IPS DF 4.7 (cell line): ENCODE measurements around the gene SCFD2.

Experiments used
- DNase-seq: peaks from one replicate; pipeline ENCODE4 v3.0.0-alpha.2; 2013; ENCODE audit warnings: low spot score; ENCODE audit errors: extremely low read depth

SCFD2 gene

DNA sequence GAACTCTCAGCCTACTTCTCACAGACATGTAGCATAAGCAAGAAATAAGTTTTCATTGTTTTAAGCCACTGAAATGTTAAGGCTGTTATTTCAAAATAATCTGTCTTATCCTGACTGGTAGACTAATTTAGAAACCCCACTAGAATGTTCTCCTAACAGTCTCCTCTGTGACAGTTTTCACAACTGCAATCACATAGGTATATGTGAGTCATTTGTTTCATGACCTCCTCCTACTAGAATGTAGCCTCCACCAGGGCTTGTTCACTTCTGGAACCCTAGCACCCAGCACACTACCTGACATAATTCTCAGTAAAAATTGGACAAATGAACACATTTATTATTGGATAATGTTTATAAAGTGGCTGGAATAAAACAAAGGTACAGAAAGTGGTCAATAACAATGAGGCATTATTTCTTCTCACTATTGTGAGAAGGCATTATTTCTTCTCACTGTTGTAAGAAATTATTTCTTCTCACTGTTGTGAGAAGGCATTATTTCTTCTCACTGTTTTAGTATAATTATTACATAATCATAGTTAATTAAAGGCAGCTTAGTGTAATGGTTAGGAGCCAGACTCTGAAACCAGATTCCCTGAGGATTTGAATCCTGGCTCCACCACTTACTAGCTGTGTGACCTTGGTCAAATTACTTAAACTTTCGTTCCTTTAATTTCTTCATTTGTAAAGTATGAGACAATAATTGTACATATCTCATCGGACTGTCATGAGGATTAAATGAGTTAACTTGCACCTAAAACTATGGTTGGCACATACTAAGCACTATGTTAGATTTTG lies 252.2 kb downstream of the SCFD2 start:
- DNase-seq, result no peak

DNA sequence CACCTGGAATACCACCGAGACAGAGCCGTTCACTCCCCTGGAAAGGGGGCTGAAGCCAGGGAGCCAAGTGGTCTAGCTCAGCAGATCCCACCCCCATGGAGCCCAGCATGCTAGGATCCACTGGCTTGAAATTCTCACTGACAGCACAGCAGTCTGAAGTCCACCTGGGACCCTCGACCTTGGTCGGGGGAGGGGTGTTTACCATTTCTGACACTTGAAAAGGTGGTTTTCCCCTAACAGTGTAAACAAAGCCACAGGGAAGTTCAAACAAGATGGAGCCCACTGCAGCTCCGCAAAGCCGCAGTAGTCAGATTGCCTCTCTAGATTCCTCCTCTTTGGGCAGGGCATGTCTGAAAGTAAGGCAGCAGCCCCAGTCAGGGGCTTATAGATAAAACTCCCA lies 260.5 kb downstream of the SCFD2 start:
- DNase-seq, result no peak

DNA sequence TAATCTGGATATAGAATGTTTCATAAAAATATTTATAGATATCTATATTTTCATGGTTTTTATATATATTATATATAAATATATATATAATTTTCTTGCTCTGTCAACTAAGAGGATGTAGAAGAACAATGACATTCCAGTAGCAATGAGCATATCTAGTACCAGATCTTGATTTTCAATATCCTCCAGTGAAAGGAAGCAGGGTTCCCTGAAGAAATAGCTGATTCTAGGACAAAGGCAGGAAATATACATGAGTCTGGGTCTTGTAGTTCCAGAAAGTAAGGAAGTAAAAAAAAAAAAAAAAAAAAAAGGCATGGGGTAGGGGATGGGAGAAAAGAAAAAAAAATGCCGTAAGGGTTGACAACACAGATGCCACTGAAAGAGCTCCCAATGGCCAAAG lies 262.4 kb downstream of the SCFD2 start:
- DNase-seq, result no peak

DNA sequence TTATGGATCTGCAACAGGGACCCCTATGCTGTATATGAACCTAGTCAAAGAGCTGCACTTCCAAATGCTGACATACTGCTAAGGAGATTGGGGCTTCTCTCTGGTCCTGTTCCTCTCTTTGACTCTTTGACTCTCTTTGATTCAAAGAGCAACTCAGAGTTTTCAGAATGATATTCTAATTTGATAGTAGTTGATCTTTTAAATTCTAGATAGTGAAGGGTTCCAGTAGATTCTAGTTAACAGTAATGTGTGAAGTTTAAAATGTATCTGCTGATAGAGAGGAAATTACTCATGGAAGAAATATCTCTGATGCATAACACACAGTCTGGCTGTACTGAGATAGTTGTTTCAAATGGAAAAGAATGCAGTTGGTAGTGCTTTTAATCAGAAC lies 264.7 kb downstream of the SCFD2 start:
- DNase-seq, result no peak

DNA sequence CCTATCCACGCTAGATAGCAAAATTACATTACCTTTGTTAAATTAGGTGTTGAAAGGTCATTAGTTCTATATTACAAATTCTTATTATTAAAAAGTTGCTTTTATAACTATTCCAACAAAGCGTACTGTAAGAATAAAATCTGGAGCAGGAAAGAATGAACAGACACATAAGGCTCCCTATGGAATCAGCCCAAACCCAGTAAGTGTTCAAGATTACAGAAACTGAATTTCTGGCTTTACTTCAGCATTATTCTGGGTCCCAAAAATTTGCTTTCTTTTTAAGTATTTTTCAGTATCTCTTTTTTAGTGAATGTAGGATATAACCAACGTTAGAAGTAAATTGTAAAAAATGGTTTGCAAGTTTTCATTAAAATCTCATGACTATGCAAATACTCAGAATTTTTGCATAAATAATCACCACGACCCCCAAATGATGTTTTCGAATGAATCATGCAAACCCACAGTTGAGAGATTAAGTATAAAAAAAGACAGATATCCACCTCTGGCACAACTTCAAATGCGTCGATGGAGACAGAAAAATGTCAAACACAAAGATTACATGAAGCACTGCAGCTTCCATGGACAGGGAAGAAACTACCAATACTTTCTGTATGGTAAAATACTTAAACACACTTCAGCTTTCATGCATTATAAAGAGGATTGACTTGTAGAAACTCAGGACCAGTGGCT lies 265.2 kb downstream of the SCFD2 start:
- DNase-seq, result no peak

DNA sequence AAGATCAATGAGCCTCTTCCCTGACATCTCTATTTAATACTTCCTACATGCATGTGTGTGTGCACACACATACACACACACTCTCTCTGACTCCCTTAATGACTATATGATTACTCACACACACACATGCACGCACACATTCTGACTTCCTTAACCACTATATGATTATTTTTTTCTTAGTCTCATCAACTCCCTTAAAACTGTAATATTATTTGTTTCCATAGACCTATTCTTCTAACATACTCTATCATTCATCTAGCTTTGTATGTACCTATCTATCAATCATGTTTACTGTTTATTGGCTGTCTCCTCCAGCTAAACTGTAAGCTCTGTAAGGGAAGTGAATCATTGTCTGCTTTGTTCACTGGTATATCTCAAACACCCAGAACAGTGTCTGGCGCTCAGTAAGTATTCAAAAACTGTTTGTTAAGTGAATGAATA lies 267.2 kb downstream of the SCFD2 start:
- DNase-seq, result no peak

DNA sequence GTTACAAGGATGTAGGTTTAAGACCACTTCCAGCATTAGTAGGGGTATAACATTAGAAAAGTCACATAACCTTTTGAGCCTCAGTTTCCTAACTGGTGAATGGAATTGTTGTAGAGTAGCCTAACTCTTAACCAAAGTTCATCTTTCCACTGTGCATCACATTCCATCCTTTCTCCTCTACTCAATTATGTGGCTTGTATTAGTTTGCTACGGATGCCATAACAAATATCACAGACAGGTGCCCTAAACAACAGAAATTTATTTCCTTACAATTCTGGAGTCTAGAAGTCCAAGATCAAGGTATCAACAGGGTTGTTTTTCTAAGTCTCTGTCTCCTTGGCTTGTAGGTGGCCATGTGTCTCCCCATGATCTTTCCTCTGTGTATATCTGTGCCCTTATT lies 271.8 kb downstream of the SCFD2 start:
- DNase-seq, result no peak

DNA sequence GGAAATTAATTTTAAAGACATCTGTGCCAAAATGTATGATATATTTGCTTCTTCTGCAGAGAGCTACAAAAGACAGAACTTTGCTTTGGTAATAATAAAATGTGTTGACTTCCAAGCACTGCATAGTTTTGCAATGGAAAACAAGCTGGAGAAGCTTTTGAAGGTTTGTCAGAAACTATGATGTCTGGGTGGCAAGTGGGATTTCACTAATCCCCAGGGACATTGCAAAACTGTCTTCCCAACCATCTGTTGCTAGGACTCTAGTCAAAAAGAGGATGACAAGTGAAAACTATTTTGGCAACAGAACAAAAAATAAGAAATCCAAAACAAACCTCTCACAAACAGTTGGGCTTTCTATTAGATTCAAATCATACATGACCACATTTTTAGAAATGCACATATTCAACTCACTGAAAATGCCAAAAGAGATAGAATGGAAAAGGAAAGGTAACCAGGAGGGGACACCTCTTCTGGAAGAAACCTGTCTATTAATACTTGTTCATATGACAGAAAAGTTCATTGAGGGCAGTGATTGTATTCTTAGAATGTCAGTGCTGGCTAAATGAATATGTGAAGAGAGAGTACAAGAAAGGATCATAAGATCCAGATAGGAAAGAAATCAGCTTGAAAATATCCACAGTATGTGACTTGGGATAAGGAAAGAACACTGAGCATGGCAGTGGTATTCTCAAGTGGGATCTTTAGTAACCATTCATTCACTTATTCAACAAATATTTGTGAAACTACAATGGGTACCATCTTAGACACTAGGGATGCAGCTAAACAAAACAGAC lies 275.7 kb downstream of the SCFD2 start:
- DNase-seq, result no peak

DNA sequence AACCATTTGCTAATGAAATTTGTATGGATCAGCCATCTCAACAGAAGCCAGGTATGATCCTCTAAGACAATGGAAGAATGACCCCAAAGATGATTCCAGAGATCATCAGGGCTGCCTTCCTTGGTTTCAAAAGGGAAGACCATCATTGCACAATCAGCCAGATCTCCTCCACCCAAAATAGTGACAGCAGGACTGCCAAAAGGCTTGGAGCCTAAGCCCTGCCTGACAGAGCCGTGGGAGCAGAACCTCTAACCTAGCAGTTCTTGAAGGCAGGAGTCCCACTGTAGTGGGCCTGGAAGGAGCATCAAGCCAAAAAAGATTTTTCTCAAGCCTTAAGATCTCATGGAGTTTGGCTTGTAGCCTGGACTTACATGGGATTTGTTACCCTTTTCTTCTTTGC lies 277.7 kb downstream of the SCFD2 start:
- DNase-seq, result no peak

DNA sequence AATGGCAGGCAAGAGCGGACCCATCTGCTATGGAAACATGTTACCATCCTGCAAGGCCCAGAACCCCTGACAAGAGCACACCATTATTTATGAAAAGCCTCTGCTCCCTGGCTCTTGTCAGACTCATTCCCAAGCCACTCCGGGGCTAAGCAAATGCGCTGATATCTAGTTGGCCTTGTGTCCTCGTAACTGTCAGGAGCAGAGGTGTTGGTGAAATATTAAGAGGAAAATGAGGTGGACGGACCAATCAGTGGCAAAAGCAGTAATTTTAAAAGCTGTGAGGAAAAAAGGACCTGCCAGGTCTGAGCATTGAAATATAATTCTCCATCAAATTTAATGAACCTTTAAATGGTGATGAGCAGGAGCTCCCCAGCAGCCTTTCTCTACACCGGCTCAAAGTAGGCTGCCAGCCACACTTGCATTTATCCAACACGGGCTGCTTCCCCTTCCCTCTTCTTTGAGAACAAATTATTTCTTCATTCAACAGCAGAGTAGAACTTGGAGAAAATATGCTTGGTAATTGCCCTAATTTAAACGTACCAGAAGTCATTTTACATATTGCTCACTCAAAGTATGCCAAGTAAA lies 289.4 kb downstream of the SCFD2 start:
- no peak for DNase-seq

DNA sequence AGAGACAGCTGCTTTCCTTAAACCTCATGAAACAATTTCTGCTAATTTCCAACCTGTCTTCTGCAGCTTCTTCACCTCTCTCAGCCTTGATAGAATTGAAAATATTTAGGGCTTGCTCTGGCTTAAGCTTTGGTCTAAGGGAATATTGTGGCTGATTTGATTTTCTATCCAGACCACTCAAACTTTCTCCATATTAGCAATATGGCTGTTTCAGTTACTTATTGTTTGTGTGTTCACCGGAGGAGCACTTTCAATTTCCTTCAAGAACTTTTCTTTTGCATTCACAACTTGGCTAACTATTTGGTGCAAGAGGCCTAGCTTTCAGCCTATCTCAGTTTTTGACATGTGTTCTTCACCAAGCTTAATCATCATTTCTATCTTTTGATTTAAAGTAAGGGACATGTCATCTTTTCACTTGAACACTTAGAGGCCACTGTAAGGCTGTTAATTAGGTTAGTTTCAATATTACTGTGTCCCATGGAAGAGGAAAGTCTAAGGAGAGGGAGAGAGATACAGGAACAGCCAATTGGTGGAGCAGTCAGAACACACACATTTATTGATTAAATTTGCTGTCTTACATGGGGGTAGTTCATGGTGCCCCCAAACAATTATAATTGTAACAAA lies 290.6 kb downstream of the SCFD2 start:
- DNase-seq, result no peak

DNA sequence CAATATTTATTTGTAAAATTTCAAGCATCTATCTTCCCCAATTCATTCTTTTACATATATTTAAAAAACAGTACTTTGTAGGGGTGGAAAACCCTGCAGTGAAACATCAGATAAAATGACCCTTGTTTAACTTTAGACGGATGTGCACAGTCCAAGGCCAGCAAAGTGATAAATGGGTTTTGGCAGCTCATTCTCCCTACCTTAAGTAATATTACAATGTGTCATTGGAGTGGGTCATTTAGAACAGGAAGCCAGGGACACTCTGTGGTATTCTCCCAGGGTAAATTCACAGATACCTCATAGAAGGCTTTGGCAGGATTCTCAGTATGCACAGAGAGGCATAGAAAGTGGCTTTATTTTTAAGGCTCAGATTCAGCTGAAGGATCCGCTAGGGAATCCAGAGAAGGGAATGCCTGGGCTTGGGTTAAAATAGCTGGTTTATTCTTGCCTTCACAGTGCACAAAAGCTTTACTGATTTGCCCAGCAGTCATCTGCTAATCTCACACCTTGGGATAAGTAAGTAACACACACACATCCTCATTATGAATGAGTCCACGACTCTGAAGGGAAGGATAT lies 297.0 kb downstream of the SCFD2 start:
- no peak for DNase-seq

DNA sequence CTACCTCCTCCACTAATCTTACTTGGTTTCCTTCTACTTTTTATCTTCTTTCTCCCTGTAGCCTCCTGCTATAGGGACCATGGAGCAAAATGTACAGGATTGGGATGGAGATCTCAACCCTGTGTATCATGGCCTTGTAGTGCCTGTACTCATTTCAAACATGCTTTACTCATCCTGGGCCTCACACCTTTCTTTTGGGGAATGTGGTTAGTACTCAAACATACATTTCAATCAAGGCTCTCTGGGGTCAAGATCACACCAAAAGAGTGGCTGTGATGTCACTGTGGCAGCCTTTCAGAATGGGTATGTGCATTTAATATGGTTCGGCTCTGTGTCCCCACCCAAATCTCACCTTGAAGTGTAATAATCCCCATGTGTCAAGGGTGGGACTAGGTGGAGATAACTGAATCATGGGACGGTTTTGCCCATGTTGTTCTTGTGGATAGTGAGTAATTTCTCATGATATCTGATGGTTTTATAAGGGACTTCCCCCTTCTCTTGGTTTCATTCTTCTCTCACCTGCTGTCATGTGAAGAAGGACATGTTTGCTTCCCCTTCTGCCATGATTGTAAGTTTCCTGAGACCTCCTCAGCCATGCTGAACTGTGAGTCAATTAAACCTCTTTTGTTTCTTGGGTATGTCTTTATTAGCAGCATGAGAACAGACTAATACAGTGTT lies 298.6 kb downstream of the SCFD2 start:
- no peak for DNase-seq

DNA sequence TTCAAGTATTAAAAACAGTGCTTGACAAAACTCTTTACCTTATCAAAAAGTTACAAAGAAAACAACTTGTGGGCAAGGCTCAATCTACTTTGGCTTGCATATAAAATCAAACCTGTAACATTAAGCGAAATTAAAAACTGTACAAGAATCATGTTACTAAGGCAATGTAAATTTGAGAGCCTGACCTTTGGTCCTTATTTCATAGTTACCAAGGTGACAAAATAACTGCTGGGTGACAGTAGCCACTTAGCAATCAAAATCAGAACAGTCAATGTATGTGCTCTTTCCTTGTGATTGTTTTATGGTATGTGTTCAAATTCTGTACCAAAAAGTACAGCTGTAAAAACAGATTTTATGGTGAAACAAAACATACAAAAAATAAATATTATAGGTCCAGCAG lies 299.7 kb downstream of the SCFD2 start:
- DNase-seq, result no peak

DNA sequence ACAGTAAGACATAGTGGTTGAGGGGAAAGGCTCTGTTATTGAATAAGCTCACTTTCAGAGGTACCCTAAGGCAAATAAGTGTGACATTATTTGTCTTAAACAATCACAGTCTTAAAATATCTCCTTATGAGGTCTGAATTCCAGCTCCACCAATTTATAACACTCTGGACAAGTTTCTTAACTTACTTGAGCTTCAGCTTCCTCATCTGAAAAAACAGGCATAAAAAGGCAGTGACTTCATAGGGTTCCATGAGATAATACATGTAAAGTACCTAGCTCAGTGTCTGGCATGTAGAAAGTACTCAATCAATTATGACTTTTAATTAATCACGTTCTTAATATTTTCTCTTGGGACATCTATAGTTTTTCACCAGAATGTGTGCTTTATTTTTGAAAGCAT lies 301.3 kb downstream of the SCFD2 start:
- no peak for DNase-seq

DNA sequence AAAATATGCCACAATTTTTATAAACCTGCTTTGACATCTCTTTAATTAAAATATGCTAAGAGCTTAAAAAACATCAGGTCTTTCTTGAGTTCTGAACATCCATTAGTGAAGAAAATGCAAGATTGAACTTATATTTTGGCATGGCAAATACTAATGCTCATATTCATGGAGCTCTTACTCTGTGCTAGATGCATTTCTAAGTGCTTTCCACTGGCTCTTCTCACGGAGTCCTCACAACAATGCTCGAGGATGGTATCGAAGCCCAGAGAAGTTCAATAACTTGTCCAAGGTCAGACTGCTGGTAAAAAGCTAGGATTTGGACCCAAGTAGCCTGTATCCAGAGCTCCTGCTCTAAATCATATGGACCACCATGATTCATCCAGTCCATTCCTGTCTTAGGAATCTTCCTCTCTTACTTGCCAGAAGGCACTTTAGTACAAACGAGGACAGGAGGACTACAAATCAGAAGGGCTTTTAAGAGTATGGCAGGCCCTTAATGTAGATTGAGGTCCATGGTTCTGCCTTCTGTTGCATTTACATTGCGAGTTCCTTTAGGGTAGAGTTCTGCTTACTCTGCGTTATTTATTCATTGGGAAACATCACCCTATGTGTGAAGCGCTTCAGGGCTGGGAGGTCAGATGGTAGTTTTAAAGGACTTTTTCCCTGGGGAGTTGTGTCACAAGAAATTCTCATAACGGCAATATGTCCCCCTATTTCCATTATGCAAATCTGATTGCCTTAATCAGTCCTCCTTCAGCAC lies 304.6 kb downstream of the SCFD2 start:
- DNase-seq, result no peak

DNA sequence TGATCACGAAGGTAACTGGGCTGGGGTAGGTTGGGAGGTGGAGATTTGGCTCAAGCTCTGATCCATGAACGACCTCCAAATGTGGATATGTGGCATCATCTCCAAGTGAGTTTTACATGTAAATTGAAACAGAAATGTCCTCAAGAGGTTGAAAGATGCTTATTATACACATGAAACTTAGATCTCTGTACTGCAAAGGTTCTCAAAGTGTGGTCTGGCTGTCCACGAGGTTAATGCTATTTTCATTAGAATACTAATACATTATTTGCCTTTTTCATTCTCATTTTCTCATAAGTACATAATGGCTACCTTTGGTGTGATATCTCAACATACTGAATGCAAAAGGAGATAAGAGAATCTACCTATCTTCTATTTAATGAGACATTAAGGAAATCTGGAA lies 305.6 kb downstream of the SCFD2 start:
- no peak for DNase-seq

DNA sequence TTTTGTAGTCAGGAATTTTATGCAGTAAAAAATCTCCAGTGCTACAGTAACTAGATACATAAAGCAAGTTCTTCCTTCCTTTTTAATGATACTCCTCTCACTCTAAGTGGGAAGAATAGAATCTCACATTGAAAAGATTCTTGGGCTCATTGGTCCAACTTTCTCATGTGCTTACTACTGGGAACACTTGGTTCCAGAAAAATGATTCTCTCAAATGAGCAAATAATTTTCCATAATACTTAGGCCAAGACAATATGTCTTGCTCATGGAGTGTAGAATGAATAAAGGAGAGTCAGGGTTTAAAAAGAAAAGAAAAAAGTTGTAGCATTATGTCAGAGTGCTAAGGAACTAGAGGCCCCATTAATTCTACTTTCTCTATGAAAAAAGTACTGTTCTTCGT lies 306.0 kb downstream of the SCFD2 start:
- no peak for DNase-seq

DNA sequence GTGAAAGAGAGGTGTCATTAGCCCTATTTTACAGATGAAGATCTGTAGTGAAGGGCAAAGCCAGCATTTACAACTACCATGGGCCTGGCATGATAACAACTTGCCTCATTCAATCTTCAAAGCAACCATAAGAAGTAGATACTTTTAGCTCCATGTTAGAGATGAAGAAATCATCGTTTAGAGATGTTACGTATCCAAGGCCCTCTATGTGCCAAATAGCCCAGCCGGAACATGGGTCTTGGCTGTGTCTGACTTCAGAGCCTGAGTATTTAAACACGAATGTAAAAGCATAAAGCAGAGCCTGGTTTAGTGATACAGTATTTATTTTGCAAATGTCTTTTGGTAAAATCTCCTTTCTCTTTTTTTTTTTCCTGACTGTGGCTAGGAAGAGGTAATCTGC lies 306.6 kb downstream of the SCFD2 start:
- DNase-seq, result no peak

DNA sequence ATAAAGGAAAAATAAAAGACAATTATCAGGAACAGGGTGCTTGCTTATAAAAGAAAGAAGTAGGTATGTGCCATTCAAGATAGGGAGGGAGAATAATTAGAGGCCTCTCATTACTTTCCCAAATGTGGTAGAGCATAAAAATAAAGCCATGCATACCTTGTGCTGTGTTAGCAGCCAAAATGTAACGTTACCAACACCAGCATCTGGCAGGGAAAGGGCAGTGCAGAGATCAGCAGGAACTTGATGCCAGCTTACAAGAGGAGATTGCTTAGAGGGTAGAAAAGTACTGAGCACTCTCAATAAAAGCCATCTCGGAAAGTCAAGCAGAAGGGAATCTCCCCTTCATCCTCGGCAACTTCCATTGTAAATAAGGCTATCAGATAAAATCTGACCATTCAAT lies 308.2 kb downstream of the SCFD2 start:
- DNase-seq, result no peak
